LNCaP clone FGC (cell line): Measurements from ENCODE around the gene KCNJ11.

Experiments
- DNase-seq: peaks from one replicate; pipeline ENCODE4 v3.0.0-alpha.2; 2011; ENCODE audit warnings: low read depth
- H3K4me3 ChIP-seq: 2 replicates; pipeline ENCODE4 v1.5.1; 2011; ENCODE audit warnings: mild to moderate bottlenecking, low read depth, low read length, control low read depth
- CTCF ChIP-seq: IDR thresholded peaks from 2 replicates; pipeline ENCODE4 v1.5.1; 2012; ENCODE audit warnings: mild to moderate bottlenecking; ENCODE audit not compliant: control insufficient read depth, insufficient read depth; ENCODE audit errors: extremely low read depth

The KCNJ11 gene

GRCh38 chr11:17381156-17381555, 7.3 kb downstream of the KCNJ11 start:
- H3K4me3 ChIP-seq, result no peak overlapping the region
- DNase-seq, result no peak
- no peak for TF ChIP-seq CTCF

- TF ChIP-seq CTCF, result no peak
- no peak overlapping the region for H3K4me3 ChIP-seq
- no peak for DNase-seq
Observed at GRCh38 chr11:17379383-17380180, 8.9 kb downstream of the KCNJ11 start.

GRCh38 chr11:17378655-17379054, 9.8 kb downstream of the KCNJ11 start:
- H3K4me3 ChIP-seq, result no peak overlapping the region
- no peak for DNase-seq
- TF ChIP-seq CTCF, result no peak

- no peak for DNase-seq
- TF ChIP-seq CTCF, result no peak
- H3K4me3 ChIP-seq, result no peak overlapping the region
Observed at GRCh38 chr11:17376493-17376892, 12.0 kb downstream of the KCNJ11 start.

GRCh38 chr11:17375547-17375946, 12.9 kb downstream of the KCNJ11 start:
- no peak overlapping the region for H3K4me3 ChIP-seq
- TF ChIP-seq CTCF, result no peak
- DNase-seq, result no peak

GRCh38 chr11:17371614-17372013, 16.8 kb downstream of the KCNJ11 start:
- no peak for TF ChIP-seq CTCF

More at GRCh38 chr11:17371614-17372013, 16.8 kb downstream of the KCNJ11 start:
- no peak overlapping the region for H3K4me3 ChIP-seq
- DNase-seq, result no peak
